T follicular helper cell (primary cell): ENCODE results near the gene FARP2.
"Not testable (repeated sequence)": the region's sequence is repeated elsewhere in the genome, so short reads cannot be mapped to it uniquely, and the experiment has no call there.

Source experiments
- DNase-seq: peaks from one replicate; pipeline ENCODE4 v3.0.0-alpha.2; 2020; ENCODE audit warnings: low read depth
- total RNA-seq, 2 experiments: gene quantifications; one replicate each; lab custom pipeline; 2026; lab: John Stamatoyannopoulos, UW

FARP2 gene
- total RNA-seq: 28.7 to 34.8 reads per million in 2 experiments

- DNase-seq: peak; percentile 96
These were observed at the start of gene FARP2 for GRCh38 chr2:241355983-241356870. Gene FARP2 (plus strand): TSS chr2:241356285. CDS start chr2:241373108, 16,823 bp downstream.

GRCh38 chr2:241307055-241307454 is 49.0 kb upstream of the FARP2 start:
- DNase-seq: no peak

GRCh38 chr2:241308267-241308666 is 47.8 kb upstream of the FARP2 start:
- DNase-seq: no peak

- no peak for DNase-seq
These were observed 47.1 kb upstream of the FARP2 start for GRCh38 chr2:241308832-241309500.

GRCh38 chr2:241309684-241310117 is 46.4 kb upstream of the FARP2 start:
- peak; percentile 52 for DNase-seq

- no peak for DNase-seq
These were observed 45.0 kb upstream of the FARP2 start for GRCh38 chr2:241310917-241311566.

- DNase-seq: no peak
These were observed 44.0 kb upstream of the FARP2 start for GRCh38 chr2:241312082-241312481.

GRCh38 chr2:241313543-241314095 is 42.5 kb upstream of the FARP2 start:
- no peak for DNase-seq

- DNase-seq: no peak
These were observed 41.6 kb upstream of the FARP2 start for GRCh38 chr2:241314226-241315092.

- peak; percentile 100 for DNase-seq
These were observed 40.8 kb upstream of the FARP2 start, which contains the start of gene HDLBP for GRCh38 chr2:241315093-241315878. Gene HDLBP (minus strand): TSS chr2:241315672. CDS start chr2:241266869, 48,803 bp downstream.

- no peak for DNase-seq
These were observed 40.0 kb upstream of the FARP2 start, which contains the start of gene SEPTIN2 for GRCh38 chr2:241315879-241316631. Gene SEPTIN2 (plus strand): TSS chr2:241315925. CDS start chr2:241324233, 8,308 bp downstream.

GRCh38 chr2:241316825-241317224 is 39.3 kb upstream of the FARP2 start:
- DNase-seq: no peak

GRCh38 chr2:241317391-241317790 is 38.7 kb upstream of the FARP2 start:
- no peak for DNase-seq

GRCh38 chr2:241318830-241319229 is 37.3 kb upstream of the FARP2 start:
- DNase-seq: not testable (repeated sequence)

- no peak for DNase-seq
These were observed 35.7 kb upstream of the FARP2 start for GRCh38 chr2:241320394-241320793.

GRCh38 chr2:241321033-241321432 is 35.1 kb upstream of the FARP2 start:
- DNase-seq: no peak

- no peak for DNase-seq
These were observed 34.2 kb upstream of the FARP2 start for GRCh38 chr2:241321886-241322285.

GRCh38 chr2:241323778-241324177 is 32.3 kb upstream of the FARP2 start:
- DNase-seq: no peak

- DNase-seq: no peak
These were observed 31.3 kb upstream of the FARP2 start for GRCh38 chr2:241324775-241325174.
